HG03521 (cell line): Measurements from ENCODE around the gene TMEM217.

Experiments
- ATAC-seq: cut with Tn5 transposase; IDR thresholded peaks from one replicate; pipeline ENCODE4 v1.9.1; 2021; ENCODE audit warnings: mild to moderate bottlenecking, moderate library complexity; ENCODE audit not compliant: unreplicated experiment

Gene TMEM217

DNA sequence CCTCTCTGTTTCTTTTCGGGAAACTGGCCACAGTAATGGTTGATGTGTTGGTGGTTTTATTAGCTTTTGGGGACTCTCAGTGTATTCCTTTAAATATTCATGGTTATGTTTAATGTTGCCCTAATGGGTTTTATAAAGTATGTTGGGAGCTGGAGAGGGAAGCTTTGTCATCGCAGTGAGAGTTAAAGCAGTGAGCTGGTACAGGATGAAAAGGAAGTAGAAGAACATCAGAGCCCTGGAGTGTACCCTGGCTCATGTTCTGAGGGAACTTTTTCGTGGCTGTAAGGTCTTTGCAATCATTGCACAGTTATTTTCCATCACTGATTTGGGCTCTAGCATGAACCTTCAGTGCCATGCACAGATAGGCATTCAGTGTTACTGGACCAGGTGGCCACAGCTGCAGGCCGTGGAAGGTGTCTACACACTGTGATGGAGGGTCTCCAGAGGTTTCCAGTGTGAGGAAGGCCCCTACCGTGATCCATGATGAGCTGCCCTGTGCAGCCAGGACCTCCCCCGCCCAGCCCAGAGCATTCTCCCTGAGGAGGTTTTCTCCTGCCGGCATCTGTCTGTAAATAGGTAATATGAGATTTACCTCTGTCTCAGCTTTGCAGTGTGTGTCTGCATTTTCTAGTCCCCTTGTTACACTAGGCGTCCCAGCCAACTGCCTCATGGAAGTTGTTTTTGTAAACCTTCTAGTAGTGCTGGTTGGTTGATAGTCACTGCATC lies 22.4 kb upstream of the TMEM217 start:
- ATAC-seq, result no peak

DNA sequence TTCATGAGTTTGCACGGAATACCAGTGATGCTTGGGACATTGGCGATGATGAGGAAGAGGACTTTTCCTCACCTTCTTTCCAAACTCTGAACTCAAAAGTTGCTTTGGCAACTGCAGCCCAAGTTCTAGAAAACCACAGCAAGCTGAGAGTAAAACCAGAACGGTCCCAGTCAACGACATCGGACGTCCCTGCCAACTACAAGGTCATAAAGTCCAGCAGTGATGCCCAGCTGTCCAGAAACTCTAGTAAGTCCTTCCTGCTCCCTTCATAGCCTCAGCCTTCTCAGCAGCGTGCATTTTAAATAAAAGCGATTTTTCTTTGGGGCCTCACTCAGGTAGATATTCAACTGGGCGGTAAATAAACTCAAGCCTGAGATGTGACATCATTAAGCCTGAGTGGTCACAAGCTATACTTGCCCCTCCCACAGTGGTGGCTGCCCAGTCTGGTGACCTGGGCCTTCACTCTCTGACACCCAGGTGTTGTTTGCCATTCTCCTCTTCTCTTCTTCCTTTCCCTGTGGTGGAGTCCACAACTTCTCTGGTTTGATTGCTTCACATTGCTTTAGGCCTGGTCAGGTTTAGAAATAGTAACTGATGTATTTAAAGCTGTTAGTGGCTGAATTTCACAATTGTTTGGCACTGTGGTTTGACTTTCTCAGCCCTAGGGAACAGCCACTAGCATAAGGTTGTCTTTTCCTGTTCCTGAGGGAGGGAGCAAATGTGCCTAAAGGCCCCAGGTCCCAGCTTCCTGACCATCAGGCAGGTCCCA lies 21.6 kb upstream of the TMEM217 start:
- ATAC-seq, result no peak

DNA sequence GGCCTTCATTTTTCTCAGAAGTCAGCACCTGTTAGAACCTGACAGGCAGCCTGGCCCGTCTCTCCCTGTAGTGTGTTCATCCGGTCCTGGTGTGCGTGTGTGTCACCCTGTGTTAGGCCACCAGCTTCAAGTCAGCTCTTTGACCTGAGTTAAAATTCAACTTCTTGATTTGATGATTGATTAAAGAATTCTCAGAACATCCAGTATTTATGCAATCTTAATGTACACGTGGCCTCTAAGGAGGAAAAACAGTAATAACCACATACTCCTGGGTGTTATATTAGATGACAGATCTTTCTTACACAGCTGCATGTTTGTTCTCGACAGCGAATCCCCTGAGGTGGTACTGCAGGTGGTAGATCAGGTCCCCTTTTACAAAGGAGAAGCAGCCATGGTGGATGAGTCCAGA lies 19.1 kb upstream of the TMEM217 start:
- ATAC-seq, result no peak

DNA sequence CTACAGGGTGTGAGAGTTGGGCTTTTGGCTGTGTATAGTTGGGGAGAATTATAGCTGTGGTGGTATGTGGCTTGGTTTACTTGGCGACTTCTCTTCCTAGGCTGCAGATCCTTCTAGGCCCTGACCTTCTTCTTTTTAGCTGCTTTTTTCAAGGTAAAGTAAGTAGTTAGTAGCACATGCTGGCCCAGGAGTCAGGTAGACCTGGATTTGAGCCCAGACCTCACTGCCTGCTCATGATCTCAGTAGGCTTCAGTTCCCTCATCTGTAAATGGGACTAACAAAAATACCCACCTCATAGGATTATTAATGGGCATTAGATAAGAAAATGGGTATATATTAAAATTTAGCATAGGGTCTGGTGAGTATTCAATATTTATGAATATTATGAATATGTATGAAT lies 17.4 kb upstream of the TMEM217 start:
- ATAC-seq, result no peak

DNA sequence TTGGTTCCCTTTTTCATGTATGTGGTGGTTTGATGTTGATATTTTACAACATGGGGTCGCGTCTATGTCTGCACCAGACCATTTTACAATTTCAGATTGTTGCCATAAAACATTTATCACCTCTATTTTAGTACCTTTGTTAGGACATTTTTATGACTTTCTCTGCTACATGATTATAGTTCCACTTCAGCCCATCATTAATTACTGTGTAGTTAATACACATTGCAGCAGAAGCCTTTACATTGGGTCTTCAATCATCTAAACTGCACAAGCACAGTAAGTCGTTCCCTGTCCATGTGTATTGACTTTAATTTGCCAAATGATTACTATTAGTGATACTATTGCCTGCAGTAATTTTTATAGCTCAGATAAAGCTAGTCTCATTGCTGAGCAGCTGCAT lies 15.7 kb upstream of the TMEM217 start:
- ATAC-seq, result no peak

DNA sequence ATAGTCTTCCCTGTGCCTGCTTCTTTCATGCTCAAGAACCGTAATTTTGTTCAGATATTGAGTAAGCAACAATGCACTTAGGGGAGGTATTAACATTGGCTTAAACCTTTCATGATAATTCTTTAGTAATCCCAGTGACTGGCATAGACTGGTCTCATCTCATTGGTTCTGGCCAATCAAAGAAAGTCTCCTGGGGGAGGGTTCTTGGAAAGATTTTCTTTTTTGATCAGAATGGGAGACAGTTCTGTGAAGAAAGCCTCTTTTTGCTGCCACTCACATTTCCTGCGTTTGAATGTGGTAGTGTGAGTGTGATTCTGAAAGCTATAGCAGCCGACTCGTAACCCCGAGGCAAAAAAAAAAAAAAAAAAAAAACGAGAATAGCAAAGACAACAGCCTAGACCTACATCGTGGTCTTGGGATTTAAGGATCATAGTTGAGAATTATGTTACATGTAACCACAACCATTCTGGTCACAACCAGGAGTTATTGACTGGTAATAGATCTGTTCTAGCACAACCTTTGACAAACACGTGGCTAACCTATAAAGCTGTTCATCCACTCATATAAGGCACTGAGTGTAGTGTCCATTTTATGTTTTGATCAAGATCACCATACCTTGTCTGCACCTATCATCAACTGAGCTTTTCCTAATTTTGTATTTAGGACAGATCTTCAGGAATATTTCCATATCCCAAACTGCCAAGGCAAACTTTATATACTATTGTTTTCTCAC lies 15.1 kb upstream of the TMEM217 start:
- ATAC-seq, result no peak

DNA sequence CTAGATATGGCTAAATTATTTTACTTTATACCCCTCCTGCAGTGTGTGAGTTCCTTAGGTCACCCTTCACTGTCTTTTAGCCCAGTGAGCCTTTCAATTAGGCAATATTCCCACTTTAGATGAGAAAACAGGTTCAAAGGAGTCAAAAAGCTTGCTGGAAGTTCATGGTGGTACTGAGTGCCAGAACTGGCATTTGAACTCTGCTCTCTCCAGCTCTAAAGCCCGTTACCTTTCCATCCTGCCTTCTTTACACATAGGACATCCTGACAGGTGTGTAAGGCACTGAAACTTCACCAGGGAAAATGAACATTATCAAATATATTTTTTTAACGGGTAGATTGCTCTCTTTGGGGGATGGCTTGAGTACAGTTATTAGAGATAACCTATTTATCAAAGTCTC lies 11.2 kb upstream of the TMEM217 start:
- ATAC-seq, result no peak

DNA sequence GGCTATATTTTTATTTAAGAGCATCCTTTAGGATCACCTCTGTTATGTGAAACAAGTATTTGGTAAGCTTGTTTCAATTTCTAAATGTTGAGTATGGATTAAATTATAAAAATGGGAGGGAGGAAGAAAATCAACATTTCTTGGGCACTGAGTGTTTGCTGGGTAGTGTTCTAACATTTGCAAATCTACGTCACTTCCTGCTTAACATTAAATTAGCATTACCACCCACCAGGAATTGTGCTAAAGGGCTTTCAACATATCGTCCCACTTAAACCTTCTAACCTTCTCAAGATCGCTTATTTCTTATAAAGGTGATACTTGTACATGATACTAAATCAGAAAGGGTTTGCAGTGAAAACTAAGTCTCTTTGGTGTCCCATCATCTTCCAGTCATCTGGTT lies 7.9 kb upstream of the TMEM217 start:
- ATAC-seq, result no peak

DNA sequence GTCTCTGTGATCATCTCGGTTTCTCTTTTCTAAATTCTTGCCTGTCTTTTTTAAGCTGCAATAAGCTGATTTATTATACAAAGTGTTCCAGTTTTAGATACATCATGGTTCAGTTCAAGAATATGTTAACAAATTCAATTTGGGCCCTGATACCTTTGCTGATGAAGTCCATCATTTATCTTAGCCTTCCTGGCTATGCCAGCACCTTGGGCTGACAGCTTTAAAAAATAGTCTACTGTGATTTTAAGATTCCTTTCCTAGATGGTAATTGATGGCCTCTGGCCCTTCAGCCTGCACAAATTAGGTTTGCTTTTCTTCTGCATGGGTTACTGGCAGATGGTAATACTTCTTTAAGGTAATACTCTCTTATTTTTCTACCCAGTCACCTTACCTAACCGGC lies 7.1 kb upstream of the TMEM217 start:
- ATAC-seq, result no peak

DNA sequence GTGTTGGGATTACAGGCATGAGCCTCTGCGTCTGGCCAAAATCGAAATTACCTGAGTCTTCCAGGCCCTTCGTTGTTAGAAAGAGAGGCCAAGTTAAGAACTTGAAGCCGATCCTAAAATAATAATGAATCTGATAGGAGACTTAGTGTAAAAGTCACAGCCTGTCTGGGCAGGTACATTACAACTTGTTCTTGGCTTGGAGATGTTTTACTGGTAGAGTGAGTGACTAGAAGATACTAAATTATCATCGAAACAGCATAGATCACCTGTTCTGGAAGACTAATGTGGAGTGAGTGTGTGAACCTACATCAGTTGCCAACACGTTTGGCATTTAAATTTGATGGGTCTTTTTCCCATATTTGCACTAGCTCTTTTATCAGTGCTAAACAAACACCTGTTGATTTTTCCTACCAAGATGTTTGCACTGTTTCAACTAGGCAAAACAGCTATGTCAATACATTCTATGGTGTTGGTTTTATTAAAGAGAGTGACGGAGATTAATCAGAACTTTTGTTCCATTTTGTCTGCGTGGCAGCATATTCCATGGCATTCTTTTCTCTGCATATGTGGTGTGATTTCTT lies 4.6 kb upstream of the TMEM217 start:
- no peak for ATAC-seq

DNA sequence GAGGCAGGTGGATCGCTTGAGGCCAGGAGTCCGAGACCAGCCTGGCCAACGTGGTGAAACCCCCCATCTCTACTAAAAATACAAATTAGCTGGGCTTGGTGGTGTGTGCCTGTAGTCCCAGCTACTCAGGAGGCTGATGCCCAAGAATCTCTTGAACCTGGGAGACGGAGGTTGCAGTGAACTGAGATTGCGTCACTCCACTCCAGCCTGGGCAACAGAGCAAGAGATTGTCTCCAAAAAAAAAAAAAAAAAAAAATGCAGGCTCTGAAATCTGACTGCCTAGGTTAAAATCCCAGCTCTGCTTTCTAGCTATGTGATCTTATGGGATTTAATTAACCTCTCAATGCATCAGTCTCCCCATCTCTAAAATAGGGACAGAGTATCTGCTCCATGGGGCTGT lies 3.3 kb upstream of the TMEM217 start:
- no peak for ATAC-seq

DNA sequence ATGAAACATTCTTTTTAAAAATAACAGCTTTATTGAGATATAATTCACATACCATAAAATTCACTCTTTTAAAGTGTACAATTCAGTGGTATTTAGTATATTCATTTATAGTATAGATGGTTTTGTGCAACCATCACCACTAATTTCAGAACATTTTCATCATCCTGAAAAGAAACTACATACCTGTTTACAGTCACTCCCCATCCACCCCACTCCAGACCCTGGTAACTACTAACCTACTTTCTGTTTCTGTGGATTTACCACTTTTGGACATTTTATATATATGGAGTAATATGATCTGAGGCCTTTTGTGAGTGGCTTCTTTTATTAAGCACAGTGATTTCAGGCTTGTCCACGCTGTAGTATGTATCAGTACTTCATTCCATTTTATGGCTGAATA lies 2.5 kb upstream of the TMEM217 start:
- ATAC-seq, result no peak

DNA sequence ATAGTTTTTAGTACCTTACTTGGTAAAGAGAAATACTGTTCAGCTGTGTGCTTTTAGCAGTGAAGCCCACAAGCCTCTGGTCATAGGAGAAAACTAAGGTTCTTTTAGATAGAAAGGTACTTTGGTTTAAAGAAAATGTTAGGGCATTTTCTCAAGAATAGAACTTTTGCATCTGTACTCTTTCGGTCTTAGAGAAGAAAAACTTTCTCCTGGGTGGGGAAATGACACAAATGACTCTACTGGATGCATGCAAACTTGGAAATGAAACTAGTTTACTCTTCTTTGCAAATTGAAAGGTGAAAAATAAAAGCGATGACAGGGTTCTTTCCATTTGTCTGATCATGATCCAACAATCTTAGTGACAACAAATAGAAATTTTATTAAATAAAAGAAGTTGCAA lies 2.1 kb upstream of the TMEM217 start:
- no peak for ATAC-seq

DNA sequence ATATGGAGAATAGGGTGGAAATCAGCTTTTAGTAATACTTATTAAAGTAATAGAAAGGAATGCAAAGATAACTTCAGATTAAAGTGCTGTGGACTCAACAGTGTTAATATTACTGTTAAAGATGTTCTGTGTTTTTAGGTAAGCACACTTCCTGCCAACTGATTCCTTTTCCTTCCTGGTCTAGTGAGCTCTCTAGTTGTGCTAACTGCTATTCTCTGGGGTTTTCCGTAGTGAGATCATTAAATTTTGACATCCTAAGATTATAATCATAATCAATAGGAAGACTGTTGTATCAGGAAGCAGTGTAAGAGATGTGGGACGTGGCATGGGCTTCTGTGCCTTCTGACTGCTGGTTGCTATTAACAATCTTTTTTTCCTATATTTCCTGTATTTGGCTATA lies 1.2 kb upstream of the TMEM217 start:
- no peak for ATAC-seq

DNA sequence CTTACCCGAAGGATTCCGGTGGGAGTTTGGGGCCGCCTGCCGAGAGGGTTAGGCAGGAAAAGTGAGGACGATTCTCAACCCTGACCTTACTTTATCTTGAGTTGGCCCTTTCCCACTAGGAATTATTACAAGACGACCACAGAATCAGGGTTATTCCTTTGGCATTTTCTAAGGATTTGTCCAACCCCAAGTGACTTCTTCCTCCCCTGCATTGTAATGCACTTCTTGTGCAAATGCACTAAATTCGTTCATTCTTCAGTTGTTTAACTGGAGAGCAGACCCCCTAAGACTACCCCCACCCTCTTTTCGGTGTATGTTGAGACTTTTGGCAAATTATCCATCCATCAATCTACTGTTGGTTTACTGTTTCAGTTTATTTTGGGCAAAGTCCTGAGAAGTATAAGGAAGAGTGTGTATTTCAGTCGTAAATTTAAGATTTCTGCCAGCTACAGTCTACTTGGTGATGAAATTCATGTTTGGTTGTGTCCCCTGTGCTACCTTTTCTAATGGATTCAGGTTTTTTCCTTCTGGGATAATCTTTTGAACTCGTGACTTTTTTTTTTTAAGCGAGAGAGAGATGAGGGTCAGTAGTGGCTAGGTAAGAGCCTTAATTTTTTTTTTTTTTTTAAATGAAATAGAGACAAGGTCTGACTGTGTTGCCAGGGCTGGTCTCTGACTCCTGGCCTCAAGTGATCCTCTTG lies 611 bp upstream of the TMEM217 start:
- ATAC-seq, result no peak

DNA sequence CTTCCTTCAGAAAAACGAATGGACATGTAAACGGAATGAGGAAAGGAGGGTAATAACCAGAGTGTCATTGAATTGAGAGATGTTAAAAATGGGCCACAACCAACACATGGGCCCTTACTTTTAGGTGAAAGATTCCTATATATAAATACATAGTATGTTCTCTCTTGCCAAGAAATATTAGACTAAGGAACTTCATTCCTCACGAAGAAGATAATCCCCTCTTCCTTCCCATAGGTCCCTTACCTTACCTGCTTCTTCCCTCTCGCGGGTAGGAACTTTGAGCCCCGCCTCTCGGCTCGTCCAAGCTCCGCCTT lies 667 bp downstream of the TMEM217 start:
- no peak for ATAC-seq

DNA sequence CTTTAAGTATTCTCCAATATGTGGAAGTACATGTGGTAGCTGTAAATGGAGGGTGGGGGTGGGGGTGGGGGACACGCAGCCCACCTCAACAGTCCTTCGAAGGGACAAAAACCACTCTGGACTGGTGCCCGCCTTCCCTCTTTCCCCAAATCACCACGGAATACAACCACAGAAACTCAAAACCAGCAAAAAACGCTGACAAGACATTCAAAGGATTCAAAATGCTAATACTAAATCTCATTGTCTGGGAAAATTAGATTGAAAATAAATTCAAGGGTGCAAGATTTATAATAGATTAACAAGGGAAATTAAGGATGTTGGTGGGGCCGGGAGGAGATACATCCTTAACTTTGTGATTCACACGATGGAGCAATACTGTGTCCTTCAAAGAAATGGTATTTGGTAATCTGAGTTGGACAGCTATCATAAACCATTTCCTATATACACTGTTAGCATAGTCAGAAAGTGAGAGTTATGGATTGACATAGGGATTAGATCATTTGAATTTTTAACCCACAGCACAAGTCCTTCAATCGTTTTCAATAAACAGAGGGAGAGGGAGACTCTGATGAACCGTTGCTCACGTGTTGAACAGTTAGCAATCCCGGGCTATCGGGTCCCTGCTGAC lies 1.1 kb downstream of the TMEM217 start:
- ATAC-seq, result no peak

DNA sequence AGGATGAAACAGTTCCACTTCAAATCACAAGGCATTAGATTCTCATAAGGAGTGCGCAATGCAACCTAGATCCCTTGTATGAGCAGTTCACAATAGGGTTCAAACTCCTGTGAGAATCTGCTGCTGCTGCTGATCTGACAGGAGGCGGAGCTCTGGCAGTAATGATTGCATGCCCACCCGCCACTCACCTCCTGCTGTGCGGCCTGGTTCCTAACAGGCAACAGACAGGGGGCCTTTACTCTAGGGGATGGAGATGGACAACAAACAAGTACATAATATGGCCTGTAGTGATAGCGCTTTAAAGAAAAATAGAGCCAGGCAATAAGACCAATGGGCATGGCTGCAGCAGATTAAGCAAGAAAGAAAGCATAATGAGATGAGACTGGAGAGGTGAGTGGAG lies 3.1 kb downstream of the TMEM217 start:
- ATAC-seq, result no peak

DNA sequence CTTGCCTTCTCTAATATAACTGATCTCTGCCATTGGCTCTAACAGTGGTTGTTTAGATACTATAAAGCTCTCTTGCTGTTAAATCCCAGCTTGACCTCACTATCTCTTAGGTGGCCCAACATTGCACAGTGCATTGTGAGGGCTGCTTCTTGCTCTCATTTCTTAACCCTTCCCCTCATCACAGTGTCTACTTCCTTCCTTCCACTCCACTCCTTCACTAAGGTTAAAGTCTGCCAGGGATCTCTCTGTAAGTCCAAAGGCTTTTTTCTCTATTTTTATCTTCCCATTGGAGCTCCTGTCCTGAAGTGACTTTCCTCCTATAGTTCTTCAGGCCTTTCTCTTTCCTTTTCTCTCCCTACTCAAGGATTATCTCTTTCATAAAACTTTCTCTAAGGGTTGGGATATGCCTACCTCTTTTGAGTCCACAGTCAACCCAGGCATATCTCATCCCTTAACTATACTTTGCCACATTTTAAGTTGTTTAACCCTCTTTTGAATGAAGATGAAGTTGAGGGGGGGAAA lies 4.4 kb downstream of the TMEM217 start:
- ATAC-seq, result no peak

DNA sequence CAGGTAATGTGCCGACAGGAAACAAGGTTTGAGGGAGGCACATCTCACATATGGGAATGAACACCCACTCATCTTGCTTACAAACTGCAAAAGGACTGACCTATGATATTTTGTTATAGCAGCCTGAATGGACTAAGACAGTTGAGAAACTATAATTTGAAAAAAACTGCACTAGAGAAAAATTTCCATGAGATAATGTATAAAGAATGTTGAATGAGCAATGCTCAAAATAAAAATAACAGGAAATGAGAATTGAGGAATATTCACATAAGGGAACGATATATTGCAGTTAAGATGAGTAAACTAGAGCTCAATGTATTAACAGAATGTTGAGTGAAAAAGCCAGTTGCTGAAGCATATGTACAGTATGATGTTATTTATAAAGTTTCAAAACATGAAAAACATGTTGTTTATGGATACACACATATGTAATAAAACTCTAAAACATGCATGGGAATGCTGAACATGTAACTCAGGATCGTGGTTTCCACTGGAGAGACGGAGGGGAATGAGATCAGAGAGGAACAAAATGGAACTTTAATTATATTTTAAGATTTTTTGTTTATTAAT lies 6.6 kb downstream of the TMEM217 start:
- no peak for ATAC-seq
